Ishikawa (cell line): ENCODE measurements around the gene RNF175.

ENCODE experiments used
- CEBPB ChIP-seq: IDR thresholded peaks from 2 replicates; pipeline ENCODE4 v1.6.1; 2012
- CREB1 ChIP-seq: IDR thresholded peaks from 2 replicates; pipeline ENCODE4 v1.6.1; 2012; ENCODE audit warnings: low read depth
- EGR1 ChIP-seq: IDR thresholded peaks from 2 replicates; pipeline ENCODE4 v1.6.1; 2012
- EP300 ChIP-seq: IDR thresholded peaks from 2 replicates; pipeline ENCODE4 v1.6.1; 2012; ENCODE audit warnings: borderline replicate concordance
- FOXM1 ChIP-seq: IDR thresholded peaks from 2 replicates; pipeline ENCODE4 v1.6.1; 2012; ENCODE audit warnings: low read depth, borderline replicate concordance
- NFIC ChIP-seq: IDR thresholded peaks from 2 replicates; pipeline ENCODE4 v1.6.1; 2012
- RAD21 ChIP-seq: IDR thresholded peaks from 2 replicates; pipeline ENCODE4 v1.6.1; 2012; ENCODE audit warnings: low read depth
- TAF1 ChIP-seq: IDR thresholded peaks from 2 replicates; pipeline ENCODE4 v1.6.1; 2012; ENCODE audit warnings: low read depth, mild to moderate bottlenecking
- TCF12 ChIP-seq: IDR thresholded peaks from 2 replicates; pipeline ENCODE4 v1.6.1; 2012; ENCODE audit warnings: low read depth
- TEAD4 ChIP-seq: IDR thresholded peaks from 2 replicates; pipeline ENCODE4 v1.6.1; 2012
- YY1 ChIP-seq: IDR thresholded peaks from 2 replicates; pipeline ENCODE4 v1.6.1; 2012; ENCODE audit warnings: low read depth
- ZBTB7A ChIP-seq: IDR thresholded peaks from 2 replicates; pipeline ENCODE4 v1.6.1; 2012; ENCODE audit warnings: low read depth
- TF ChIP-seq, protein P1 (sequence below): IDR thresholded peaks from 2 replicates; pipeline ENCODE4 v1.6.1; 2012
- TF ChIP-seq, protein P2 (sequence below): IDR thresholded peaks from 2 replicates; pipeline ENCODE4 v1.6.1; 2012; ENCODE audit warnings: low read depth, mild to moderate bottlenecking
- TF ChIP-seq, protein P3 (sequence below): IDR thresholded peaks from 2 replicates; pipeline ENCODE4 v1.6.1; 2012

Gene RNF175

DNA sequence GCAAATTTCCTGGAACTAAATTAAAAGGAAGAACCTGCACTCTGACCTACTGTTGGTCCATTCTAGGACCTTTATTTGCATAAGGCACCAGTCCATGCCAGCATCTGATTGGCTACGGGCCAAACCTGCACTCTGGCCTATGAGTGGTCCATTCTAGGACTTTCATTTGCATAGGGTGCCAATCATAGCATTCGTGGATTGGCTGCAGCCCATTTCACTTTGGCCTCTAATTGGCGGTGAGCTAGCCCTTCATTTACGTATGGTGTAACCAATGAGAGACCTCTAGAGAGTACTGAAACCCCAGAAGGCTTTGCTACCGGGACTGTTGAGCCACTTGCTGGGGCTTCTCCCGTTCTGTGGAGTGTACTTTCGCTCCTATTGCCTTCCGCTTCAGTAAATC is 6.1 kb upstream of the RNF175 start:
- TF ChIP-seq EGR1 (no peak), YY1 (no peak), TAF1 (no peak), CREB1 (no peak), TEAD4 (no peak)

DNA sequence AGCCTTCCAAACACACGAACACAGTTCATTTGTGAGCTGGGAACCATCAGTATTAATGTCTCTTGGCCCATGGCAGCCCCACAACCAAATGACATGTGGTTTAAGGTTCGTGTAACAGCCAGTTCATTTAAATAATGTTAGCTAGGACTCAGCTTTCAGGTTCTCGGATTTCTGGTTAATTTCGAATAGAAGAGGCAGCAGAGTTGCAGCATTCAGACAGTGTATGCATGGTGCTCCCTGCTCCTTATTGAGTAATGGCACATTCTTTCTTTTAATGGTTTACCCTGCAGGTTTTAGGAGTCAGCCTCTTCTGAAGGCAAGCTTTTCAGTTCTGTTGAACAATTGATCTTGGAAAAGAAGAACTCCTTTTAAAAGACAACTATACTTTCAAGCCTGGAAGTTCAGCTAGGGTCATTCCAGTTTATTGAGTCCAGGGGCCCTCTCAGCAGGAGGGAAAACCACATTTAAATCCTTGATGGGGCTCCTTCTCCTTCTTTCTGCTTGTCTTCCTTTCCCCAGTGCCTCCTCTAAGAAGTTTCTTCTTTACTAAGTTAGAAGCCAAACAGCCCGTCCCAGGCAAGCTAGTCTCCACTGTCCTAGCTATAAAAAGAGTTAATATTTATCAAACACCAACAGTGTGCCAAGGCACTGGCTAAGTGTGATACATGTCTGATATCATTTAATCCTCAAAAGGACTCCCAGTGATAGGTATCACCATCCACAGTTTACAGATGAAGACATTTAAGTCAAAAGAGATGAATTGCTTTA is 5.0 kb upstream of the RNF175 start:
- TF ChIP-seq CEBPB (no peak), EP300 (no peak), NFIC (no peak), RAD21 (no peak), YY1 (no peak), CREB1 (no peak), TAF1 (no peak), EGR1 (no peak), TCF12 (no peak), ZBTB7A (no peak), FOXM1 (no peak), TEAD4 (no peak)
- TF ChIP-seq, protein P1, sequence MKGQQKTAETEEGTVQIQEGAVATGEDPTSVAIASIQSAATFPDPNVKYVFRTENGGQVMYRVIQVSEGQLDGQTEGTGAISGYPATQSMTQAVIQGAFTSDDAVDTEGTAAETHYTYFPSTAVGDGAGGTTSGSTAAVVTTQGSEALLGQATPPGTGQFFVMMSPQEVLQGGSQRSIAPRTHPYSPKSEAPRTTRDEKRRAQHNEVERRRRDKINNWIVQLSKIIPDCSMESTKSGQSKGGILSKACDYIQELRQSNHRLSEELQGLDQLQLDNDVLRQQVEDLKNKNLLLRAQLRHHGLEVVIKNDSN = no peak
- TF ChIP-seq, protein P2, sequence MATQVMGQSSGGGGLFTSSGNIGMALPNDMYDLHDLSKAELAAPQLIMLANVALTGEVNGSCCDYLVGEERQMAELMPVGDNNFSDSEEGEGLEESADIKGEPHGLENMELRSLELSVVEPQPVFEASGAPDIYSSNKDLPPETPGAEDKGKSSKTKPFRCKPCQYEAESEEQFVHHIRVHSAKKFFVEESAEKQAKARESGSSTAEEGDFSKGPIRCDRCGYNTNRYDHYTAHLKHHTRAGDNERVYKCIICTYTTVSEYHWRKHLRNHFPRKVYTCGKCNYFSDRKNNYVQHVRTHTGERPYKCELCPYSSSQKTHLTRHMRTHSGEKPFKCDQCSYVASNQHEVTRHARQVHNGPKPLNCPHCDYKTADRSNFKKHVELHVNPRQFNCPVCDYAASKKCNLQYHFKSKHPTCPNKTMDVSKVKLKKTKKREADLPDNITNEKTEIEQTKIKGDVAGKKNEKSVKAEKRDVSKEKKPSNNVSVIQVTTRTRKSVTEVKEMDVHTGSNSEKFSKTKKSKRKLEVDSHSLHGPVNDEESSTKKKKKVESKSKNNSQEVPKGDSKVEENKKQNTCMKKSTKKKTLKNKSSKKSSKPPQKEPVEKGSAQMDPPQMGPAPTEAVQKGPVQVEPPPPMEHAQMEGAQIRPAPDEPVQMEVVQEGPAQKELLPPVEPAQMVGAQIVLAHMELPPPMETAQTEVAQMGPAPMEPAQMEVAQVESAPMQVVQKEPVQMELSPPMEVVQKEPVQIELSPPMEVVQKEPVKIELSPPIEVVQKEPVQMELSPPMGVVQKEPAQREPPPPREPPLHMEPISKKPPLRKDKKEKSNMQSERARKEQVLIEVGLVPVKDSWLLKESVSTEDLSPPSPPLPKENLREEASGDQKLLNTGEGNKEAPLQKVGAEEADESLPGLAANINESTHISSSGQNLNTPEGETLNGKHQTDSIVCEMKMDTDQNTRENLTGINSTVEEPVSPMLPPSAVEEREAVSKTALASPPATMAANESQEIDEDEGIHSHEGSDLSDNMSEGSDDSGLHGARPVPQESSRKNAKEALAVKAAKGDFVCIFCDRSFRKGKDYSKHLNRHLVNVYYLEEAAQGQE = no peak
- TF ChIP-seq, protein P3, sequence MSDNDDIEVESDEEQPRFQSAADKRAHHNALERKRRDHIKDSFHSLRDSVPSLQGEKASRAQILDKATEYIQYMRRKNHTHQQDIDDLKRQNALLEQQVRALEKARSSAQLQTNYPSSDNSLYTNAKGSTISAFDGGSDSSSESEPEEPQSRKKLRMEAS = no peak

DNA sequence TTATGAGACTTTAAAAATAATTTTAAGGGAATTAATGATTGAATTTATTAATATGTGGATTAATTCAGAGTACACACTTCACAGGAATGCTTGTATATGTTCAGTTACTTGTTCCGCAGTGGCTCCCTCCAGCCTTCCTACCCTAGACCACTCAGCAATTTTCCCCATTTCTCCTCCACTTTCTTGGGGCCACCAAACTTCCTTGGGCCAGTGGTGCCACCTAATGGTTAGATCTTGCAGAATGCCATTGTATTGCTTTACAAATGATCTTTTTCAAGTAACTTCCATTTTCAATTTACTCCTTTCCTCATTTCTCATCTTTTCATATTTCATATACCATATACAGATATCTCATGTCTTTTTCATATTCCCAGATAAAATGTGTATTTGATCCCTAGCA is 3.6 kb upstream of the RNF175 start:
- TF ChIP-seq, protein P1 = no peak
- TF ChIP-seq RAD21 (peak; percentile 51), CEBPB (no peak), EGR1 (no peak)

DNA sequence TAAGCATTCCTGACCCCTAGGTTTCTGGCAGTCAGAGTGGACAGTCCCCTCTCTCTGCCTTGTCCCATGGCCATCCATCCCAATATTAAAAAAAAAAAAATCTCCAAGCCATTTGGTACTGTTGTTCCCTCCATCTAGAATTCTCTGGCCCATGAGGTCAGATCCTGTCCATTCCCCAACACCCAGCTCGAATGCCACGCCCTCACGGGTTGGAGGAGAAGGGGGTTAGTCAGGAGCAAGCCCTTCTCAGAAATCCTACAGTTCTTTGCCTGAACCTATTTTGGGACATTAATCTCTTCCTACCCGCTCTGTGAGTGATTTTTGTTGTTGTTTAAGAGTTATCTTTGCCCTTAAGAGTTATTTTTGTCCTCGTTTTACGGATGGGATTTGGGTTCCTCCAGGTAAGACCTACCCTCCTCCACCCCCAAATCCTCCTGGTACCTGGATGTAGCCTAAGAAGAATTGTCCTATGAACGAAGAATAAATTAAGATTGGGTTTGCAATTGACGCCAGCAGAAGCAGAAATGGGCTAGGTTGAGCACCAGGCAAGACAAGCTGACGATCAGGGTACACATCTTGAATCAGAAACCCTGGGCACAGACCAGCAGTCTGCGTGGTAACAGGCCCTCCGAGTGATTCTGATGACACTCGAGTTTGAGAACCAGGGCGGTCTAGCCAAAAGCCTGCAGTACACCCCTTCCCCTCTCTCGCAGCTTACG is 977 bp downstream of the RNF175 start:
- no peak for TF ChIP-seq TEAD4
- no peak for TF ChIP-seq ZBTB7A
- TF ChIP-seq EP300 = no peak
- no peak for TF ChIP-seq TAF1
- TF ChIP-seq, protein P3 = no peak
- TF ChIP-seq NFIC = no peak
- TF ChIP-seq EGR1 = no peak
- no peak for TF ChIP-seq TCF12
- TF ChIP-seq CREB1 = no peak
- TF ChIP-seq, protein P1 = no peak
- TF ChIP-seq FOXM1 = no peak
- TF ChIP-seq YY1 = no peak
- TF ChIP-seq, protein P2 = no peak

DNA sequence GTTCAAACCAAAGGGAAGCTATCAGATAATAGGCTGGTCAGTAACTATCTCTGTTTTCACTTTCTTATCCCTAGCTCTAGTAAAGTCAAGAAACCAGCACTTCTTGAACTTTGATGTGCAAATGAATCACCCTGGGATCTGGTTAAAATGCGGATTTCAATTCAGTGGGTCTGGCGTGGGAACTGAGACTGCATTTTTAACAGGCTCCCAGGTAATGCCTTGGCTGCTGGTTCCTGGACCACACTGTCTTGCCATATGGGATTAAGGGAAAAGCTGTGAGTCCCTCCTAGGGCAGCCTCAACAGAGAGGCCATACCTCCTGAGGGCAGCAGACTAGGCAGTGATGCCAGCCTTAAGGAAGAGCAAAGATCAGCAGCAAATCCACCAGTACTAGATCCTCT is 1.7 kb downstream of the RNF175 start:
- TF ChIP-seq YY1 (no peak), NFIC (no peak)

DNA sequence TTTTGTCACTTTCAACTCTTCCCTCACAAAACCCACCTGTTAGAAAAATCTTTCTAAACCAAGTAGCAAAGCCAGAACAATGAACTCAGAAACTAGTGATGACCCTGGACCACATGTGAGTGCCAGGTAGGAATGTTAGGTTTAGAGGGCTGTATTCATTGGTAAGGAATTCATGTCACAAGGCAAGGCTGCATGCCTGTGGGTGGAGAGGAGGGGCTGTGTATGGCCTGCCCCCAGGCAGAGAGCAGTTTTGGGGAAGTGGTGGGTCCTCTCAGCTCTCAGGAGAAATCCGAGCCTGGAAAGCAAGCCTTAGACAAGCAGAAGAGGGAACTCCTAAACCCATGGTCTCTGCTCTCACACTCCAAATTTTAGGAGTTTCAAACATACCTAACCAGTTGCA is 2.4 kb downstream of the RNF175 start:
- no peak for TF ChIP-seq CREB1
- no peak for TF ChIP-seq TCF12
- TF ChIP-seq CEBPB = no peak
- TF ChIP-seq EP300 = no peak
- TF ChIP-seq RAD21 = no peak
- no peak for TF ChIP-seq YY1
- TF ChIP-seq, protein P3 = no peak
- no peak for TF ChIP-seq EGR1
- TF ChIP-seq TAF1 = no peak
- no peak for TF ChIP-seq TEAD4
- TF ChIP-seq NFIC = no peak
- no peak for TF ChIP-seq ZBTB7A
- TF ChIP-seq FOXM1 = no peak
- TF ChIP-seq, protein P1 = no peak
- TF ChIP-seq, protein P2 = no peak
